B cell (primary cell): ENCODE data around the gene SYT6.

ENCODE experiments used
- CTCF ChIP-seq: fragments of 200-600 bp; IDR thresholded peaks from one replicate; pipeline ENCODE4 v1.8.0; 2022; ENCODE audit warnings: antibody characterized with exemption, mild to moderate bottlenecking
- EZH2 ChIP-seq: IDR thresholded peaks from 2 replicates; pipeline ENCODE4 v1.6.1; 2012; ENCODE audit warnings: borderline replicate concordance, low read depth, mild to moderate bottlenecking, moderate library complexity, low read length; ENCODE audit not compliant: insufficient read depth, poor library complexity, severe bottlenecking

GRCh38 chr1:114164840-114165543, 11.3 kb upstream of the SYT6 start:
- no peak for TF ChIP-seq CTCF
- TF ChIP-seq EZH2: no peak
